HUES6 (cell line): ENCODE measurements around the gene TSPAN15.

Source experiments
- H3K27ac ChIP-seq: 2 replicates; pipeline ENCODE4 v1.7.0; 2013; ENCODE audit warnings: low read depth, mild to moderate bottlenecking, low read length, inconsistent platforms
- H3K27me3 ChIP-seq: 2 replicates; pipeline ENCODE4 v1.6.1; 2013; ENCODE audit warnings: low read length; ENCODE audit not compliant: control insufficient read depth, insufficient read depth
- H3K36me3 ChIP-seq: 2 replicates; pipeline ENCODE4 v1.6.1; 2013; ENCODE audit warnings: low read length; ENCODE audit not compliant: control insufficient read depth, insufficient read depth
- H3K4me1 ChIP-seq: 2 replicates; pipeline ENCODE4 v1.6.1; 2013; ENCODE audit warnings: low read length; ENCODE audit not compliant: control insufficient read depth, insufficient read depth
- H3K4me3 ChIP-seq: 2 replicates; pipeline ENCODE4 v1.5.1; 2013; ENCODE audit warnings: low read depth, low read length
- H3K9ac ChIP-seq: one replicate; pipeline ENCODE4 v1.6.1; 2013; ENCODE audit warnings: mild to moderate bottlenecking, low read length
- H3K9me3 ChIP-seq: 2 replicates; pipeline ENCODE4 v1.6.1; 2013; ENCODE audit warnings: low read depth, low read length; ENCODE audit not compliant: control insufficient read depth, insufficient read depth

TSPAN15 gene

GRCh38 chr10:69499726-69500689 lies 48.7 kb downstream of the TSPAN15 start:
- no peak overlapping the region for H3K27ac ChIP-seq
- no peaks in the 10 kb centered on the region for H3K4me1 ChIP-seq
- H3K9ac ChIP-seq, result no peak overlapping the region
- no peaks in the 10 kb centered on the region for H3K9me3 ChIP-seq
- H3K36me3 ChIP-seq, result no peaks in the 10 kb centered on the region
- H3K27me3 ChIP-seq, result no peaks in the 10 kb centered on the region
- no peak overlapping the region for H3K4me3 ChIP-seq

- Histone ChIP-seq H3K9me3 (no peaks in the 10 kb centered on the region), H3K9ac (no peak overlapping the region), H3K36me3 (no peaks in the 10 kb centered on the region), H3K4me3 (no peak overlapping the region), H3K27ac (no peak overlapping the region), H3K27me3 (no peaks in the 10 kb centered on the region), H3K4me1 (no peaks in the 10 kb centered on the region)
Observed at GRCh38 chr10:69500864-69501468, 49.7 kb downstream of the TSPAN15 start.

- no peaks in the 10 kb centered on the region for H3K9me3 ChIP-seq
- H3K36me3 ChIP-seq, result no peaks in the 10 kb centered on the region
- H3K27me3 ChIP-seq, result no peaks in the 10 kb centered on the region
- H3K4me3 ChIP-seq, result no peak overlapping the region
- H3K27ac ChIP-seq, result no peak overlapping the region
- no peak overlapping the region for H3K9ac ChIP-seq
- no peaks in the 10 kb centered on the region; the same call in 1 of the 2 replicates for H3K4me1 ChIP-seq
Observed at GRCh38 chr10:69501657-69502056, 50.4 kb downstream of the TSPAN15 start.

GRCh38 chr10:69502589-69502988 lies 51.3 kb downstream of the TSPAN15 start:
- H3K27ac ChIP-seq, result no peak overlapping the region
- no peaks in the 10 kb centered on the region for H3K36me3 ChIP-seq
- H3K27me3 ChIP-seq, result no peaks in the 10 kb centered on the region
- H3K9me3 ChIP-seq, result no peaks in the 10 kb centered on the region
- no peak overlapping the region for H3K4me3 ChIP-seq
- H3K9ac ChIP-seq, result no peak overlapping the region
- H3K4me1 ChIP-seq, result peaks cover 9% of the 10 kb centered on the region

- Histone ChIP-seq H3K27ac (no peak overlapping the region), H3K27me3 (no peaks in the 10 kb centered on the region), H3K36me3 (no peaks in the 10 kb centered on the region), H3K9me3 (no peaks in the 10 kb centered on the region), H3K4me3 (no peak overlapping the region), H3K9ac (no peak overlapping the region), H3K4me1 (peaks cover 10% of the 10 kb centered on the region)
Observed at GRCh38 chr10:69503001-69503895, 52.0 kb downstream of the TSPAN15 start.

GRCh38 chr10:69503896-69504265 lies 52.6 kb downstream of the TSPAN15 start:
- Histone ChIP-seq H3K4me1 (peaks cover 10% of the 10 kb centered on the region), H3K9me3 (no peaks in the 10 kb centered on the region), H3K36me3 (no peaks in the 10 kb centered on the region), H3K4me3 (no peak overlapping the region), H3K27me3 (no peaks in the 10 kb centered on the region), H3K27ac (no peak overlapping the region), H3K9ac (no peak overlapping the region)

- Histone ChIP-seq H3K36me3 (no peaks in the 10 kb centered on the region), H3K4me3 (no peak overlapping the region), H3K27me3 (no peaks in the 10 kb centered on the region), H3K9me3 (no peaks in the 10 kb centered on the region), H3K4me1 (peaks cover 10% of the 10 kb centered on the region), H3K27ac (no peak overlapping the region), H3K9ac (no peak overlapping the region)
Observed at GRCh38 chr10:69504576-69505250, 53.4 kb downstream of the TSPAN15 start.

GRCh38 chr10:69505636-69506318 lies 54.5 kb downstream of the TSPAN15 start:
- H3K4me3 ChIP-seq, result no peak overlapping the region
- no peak overlapping the region for H3K9ac ChIP-seq
- H3K27ac ChIP-seq, result no peak overlapping the region
- H3K27me3 ChIP-seq, result no peaks in the 10 kb centered on the region
- H3K36me3 ChIP-seq, result no peaks in the 10 kb centered on the region
- H3K4me1 ChIP-seq, result peaks cover 10% of the 10 kb centered on the region
- no peaks in the 10 kb centered on the region for H3K9me3 ChIP-seq

GRCh38 chr10:69506487-69506833 lies 55.2 kb downstream of the TSPAN15 start:
- no peaks in the 10 kb centered on the region for H3K36me3 ChIP-seq
- no peak overlapping the region for H3K4me3 ChIP-seq
- H3K9me3 ChIP-seq, result no peaks in the 10 kb centered on the region
- no peak overlapping the region for H3K27ac ChIP-seq
- H3K27me3 ChIP-seq, result no peaks in the 10 kb centered on the region
- peaks cover 10% of the 10 kb centered on the region for H3K4me1 ChIP-seq
- H3K9ac ChIP-seq, result no peak overlapping the region
